Endothelial cell of umbilical vein (primary cell): Measurements from ENCODE around the gene TP73.

ENCODE experiments used
- EZH2 ChIP-seq: IDR thresholded peaks from 2 replicates; pipeline ENCODE4 v1.6.1; 2012; ENCODE audit warnings: borderline replicate concordance, low read depth, mild to moderate bottlenecking, moderate library complexity, low read length, inconsistent platforms; ENCODE audit not compliant: severe bottlenecking
- FOS ChIP-seq: IDR thresholded peaks from 2 replicates; pipeline ENCODE4 v1.6.1; 2011; ENCODE audit warnings: mild to moderate bottlenecking, low read length, moderate library complexity, borderline replicate concordance; ENCODE audit not compliant: insufficient read depth
- GATA2 ChIP-seq: IDR thresholded peaks from 2 replicates; pipeline ENCODE4 v1.7.0; 2011; ENCODE audit warnings: low read depth, mild to moderate bottlenecking, moderate library complexity, mixed read lengths, low read length; ENCODE audit not compliant: insufficient read length, insufficient read depth
- JUN ChIP-seq: IDR thresholded peaks from 2 replicates; pipeline ENCODE4 v1.6.1; 2011; ENCODE audit warnings: borderline replicate concordance, low read depth; ENCODE audit not compliant: insufficient read length, insufficient read depth
- MYC ChIP-seq: IDR thresholded peaks from one replicate; pipeline ENCODE4 v1.6.1; 2011; ENCODE audit warnings: mild to moderate bottlenecking, low read depth, low read length
- POLR2A ChIP-seq: IDR thresholded peaks from 2 replicates; pipeline ENCODE4 v1.6.1; 2012; ENCODE audit warnings: low read depth, mild to moderate bottlenecking, control low read depth, low read length
- POLR2AphosphoS5 ChIP-seq: IDR thresholded peaks from 2 replicates; pipeline ENCODE4 v1.6.1; 2012; ENCODE audit warnings: low read depth, mild to moderate bottlenecking, control low read depth, low read length, moderate library complexity; ENCODE audit not compliant: insufficient read depth
- TF ChIP-seq, protein P1 (sequence below), 2 donors: IDR thresholded peaks; 1 replicate in 1 of 2; 2 replicates in 1 of 2; pipeline ENCODE4 v1.5.1; 2011; ENCODE audit warnings: low read length in 2 of 2, mild to moderate bottlenecking in 2 of 2, moderate library complexity in 2 of 2, control low read depth in 1 of 2, inconsistent platforms in 1 of 2, low read depth in 1 of 2; ENCODE audit not compliant: insufficient read depth in 1 of 2; ENCODE audit errors: extremely low read depth in 1 of 2
- TF ChIP-seq, protein P2 (sequence below): IDR thresholded peaks from 2 replicates; pipeline ENCODE4 v1.6.1; 2011; ENCODE audit not compliant: insufficient read depth, insufficient read length

GRCh38 chr1:3774276-3774945, 122.1 kb downstream of the TP73 start:
- TF ChIP-seq EZH2: no peak
- TF ChIP-seq, protein P1, sequence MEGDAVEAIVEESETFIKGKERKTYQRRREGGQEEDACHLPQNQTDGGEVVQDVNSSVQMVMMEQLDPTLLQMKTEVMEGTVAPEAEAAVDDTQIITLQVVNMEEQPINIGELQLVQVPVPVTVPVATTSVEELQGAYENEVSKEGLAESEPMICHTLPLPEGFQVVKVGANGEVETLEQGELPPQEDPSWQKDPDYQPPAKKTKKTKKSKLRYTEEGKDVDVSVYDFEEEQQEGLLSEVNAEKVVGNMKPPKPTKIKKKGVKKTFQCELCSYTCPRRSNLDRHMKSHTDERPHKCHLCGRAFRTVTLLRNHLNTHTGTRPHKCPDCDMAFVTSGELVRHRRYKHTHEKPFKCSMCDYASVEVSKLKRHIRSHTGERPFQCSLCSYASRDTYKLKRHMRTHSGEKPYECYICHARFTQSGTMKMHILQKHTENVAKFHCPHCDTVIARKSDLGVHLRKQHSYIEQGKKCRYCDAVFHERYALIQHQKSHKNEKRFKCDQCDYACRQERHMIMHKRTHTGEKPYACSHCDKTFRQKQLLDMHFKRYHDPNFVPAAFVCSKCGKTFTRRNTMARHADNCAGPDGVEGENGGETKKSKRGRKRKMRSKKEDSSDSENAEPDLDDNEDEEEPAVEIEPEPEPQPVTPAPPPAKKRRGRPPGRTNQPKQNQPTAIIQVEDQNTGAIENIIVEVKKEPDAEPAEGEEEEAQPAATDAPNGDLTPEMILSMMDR (IDR thresholded peaks at IDR 0.05; ENCODE audit: extremely low read depth in 1 of 2, insufficient read depth in 1 of 2, low read depth in 1 of 2, low read length in 2 of 2): no peak
- no peak for TF ChIP-seq JUN
- TF ChIP-seq, protein P2, sequence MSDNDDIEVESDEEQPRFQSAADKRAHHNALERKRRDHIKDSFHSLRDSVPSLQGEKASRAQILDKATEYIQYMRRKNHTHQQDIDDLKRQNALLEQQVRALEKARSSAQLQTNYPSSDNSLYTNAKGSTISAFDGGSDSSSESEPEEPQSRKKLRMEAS: no peak
- no peak for TF ChIP-seq MYC
- TF ChIP-seq POLR2AphosphoS5: no peak
- TF ChIP-seq POLR2A: no peak
- no peak for TF ChIP-seq GATA2
- no peak for TF ChIP-seq FOS
